Osteocyte (in vitro differentiated cells): ENCODE measurements around the gene NEU3. TPM values are rescaled to one million over a fixed set of nuclear protein-coding genes. Genes with fewer than 3 reads are reported as not detected.
"Not testable (repeated sequence)": the region's sequence is repeated elsewhere in the genome, so short reads cannot be mapped to it uniquely, and the experiment has no call there.

ENCODE experiments used
- DNase-seq: peaks from one replicate; pipeline ENCODE4 v3.0.0; 2021; ENCODE audit warnings: mixed read lengths; ENCODE audit not compliant: unreplicated experiment; ENCODE audit errors: extremely low spot score
- H3K27ac Mint-ChIP-seq: one replicate; pipeline ENCODE4 v1.8.0; 2021; ENCODE audit warnings: mild to moderate bottlenecking, mixed read lengths; ENCODE audit not compliant: unreplicated experiment
- H3K27me3 Mint-ChIP-seq: one replicate; pipeline ENCODE4 v1.8.0; 2021; ENCODE audit warnings: mixed read lengths; ENCODE audit not compliant: unreplicated experiment
- H3K36me3 Mint-ChIP-seq: one replicate; pipeline ENCODE4 v1.8.0; 2021; ENCODE audit warnings: mixed read lengths; ENCODE audit not compliant: unreplicated experiment
- H3K4me1 Mint-ChIP-seq: one replicate; pipeline ENCODE4 v1.8.0; 2021; ENCODE audit warnings: mixed read lengths; ENCODE audit not compliant: unreplicated experiment
- H3K4me3 Mint-ChIP-seq: one replicate; pipeline ENCODE4 v1.8.0; 2021; ENCODE audit warnings: mild to moderate bottlenecking, moderate library complexity, mixed read lengths; ENCODE audit not compliant: unreplicated experiment
- H3K9me3 Mint-ChIP-seq: one replicate; pipeline ENCODE4 v1.8.0; 2021; ENCODE audit warnings: mixed read lengths; ENCODE audit not compliant: unreplicated experiment
- total RNA-seq: library from RNA; stranded (reverse); gene quantifications from 2 replicates; pipeline ENCODE4 v1.2.1, GENCODE V29; 2021
- TF ChIP-seq, protein P1 (sequence below): fragments of 200-600 bp; sonication (generic); IDR thresholded peaks from 2 replicates; pipeline ENCODE4 v1.5.0; 2021; ENCODE audit warnings: antibody characterized with exemption, mild to moderate bottlenecking, moderate library complexity

Gene NEU3
- total RNA-seq, 1 donor from 2014 or later: 10.1 TPM

DNA sequence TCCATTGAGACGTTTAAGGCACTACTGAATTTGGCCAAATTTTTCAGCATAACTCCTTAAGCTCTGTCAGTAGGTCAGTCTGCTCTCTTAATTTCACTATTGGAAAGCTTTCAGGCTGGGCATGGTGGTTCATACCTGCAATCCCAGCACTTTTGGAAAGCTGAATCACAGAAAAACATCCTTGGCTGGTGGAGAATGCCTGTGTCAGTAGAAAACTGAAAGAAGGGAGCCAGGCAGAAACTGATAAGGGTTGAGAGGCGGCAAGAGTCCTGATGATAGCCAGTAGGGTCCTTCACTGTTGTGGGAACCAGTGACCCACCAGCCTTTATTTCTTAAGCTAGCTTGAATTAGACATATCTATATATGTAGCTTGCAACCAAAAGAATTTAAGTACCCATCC lies 22.6 kb downstream of the NEU3 start:
- H3K27me3 Mint-ChIP-seq: no peaks in the 10 kb centered on the region
- no peak overlapping the region for H3K4me3 Mint-ChIP-seq
- peaks cover 17% of the 10 kb centered on the region for H3K36me3 Mint-ChIP-seq
- no peaks in the 10 kb centered on the region for H3K9me3 Mint-ChIP-seq
- no peak for DNase-seq
- H3K27ac Mint-ChIP-seq: no peak overlapping the region
- H3K4me1 Mint-ChIP-seq: no peaks in the 10 kb centered on the region
- TF ChIP-seq, protein P1, sequence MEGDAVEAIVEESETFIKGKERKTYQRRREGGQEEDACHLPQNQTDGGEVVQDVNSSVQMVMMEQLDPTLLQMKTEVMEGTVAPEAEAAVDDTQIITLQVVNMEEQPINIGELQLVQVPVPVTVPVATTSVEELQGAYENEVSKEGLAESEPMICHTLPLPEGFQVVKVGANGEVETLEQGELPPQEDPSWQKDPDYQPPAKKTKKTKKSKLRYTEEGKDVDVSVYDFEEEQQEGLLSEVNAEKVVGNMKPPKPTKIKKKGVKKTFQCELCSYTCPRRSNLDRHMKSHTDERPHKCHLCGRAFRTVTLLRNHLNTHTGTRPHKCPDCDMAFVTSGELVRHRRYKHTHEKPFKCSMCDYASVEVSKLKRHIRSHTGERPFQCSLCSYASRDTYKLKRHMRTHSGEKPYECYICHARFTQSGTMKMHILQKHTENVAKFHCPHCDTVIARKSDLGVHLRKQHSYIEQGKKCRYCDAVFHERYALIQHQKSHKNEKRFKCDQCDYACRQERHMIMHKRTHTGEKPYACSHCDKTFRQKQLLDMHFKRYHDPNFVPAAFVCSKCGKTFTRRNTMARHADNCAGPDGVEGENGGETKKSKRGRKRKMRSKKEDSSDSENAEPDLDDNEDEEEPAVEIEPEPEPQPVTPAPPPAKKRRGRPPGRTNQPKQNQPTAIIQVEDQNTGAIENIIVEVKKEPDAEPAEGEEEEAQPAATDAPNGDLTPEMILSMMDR: no peak

DNA sequence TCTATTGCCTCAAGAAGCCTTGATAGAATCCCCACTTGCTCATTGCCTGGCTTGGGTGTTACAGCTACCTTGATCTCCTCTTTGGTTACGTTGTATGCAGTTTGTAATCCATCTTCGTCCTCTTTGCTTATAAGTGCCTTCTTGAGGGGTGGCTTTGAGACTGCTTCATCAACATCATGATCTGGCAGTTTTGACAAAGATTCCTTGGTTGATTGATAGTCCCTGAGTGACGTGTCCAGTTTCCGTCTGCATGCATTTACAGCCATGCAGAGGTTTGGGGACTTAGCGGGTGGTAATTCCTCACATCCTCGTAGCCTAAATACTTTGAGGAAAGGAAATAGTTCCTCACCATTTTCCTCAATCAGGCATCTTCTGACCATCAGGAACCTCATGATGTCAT lies 23.1 kb downstream of the NEU3 start:
- Mint-ChIP-seq H3K9me3 (no peaks in the 10 kb centered on the region), H3K27ac (no peak overlapping the region), H3K4me1 (no peaks in the 10 kb centered on the region), H3K36me3 (peaks cover 15% of the 10 kb centered on the region), H3K27me3 (no peaks in the 10 kb centered on the region), H3K4me3 (no peak overlapping the region)
- TF ChIP-seq, protein P1: no peak
- no peak for DNase-seq

DNA sequence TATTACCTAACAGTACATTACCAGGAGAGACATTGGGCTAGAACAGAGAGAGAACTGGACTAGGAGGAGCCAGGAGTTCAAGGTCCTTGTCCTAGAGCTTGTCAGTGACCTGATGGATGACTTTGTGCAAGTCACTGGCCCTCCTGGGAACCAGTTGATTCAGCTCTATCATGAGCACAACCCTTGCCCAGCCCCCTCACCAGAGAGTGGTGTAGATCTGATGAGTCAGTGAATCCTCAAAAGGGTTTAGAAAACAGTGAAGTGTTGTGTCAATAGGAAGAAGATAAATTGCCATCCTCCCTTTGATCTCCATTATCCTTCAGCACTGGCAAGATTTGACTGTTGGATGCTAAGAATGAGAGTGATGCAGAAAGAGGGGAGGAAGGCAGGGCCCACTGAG lies 24.3 kb downstream of the NEU3 start:
- no peak overlapping the region for H3K4me3 Mint-ChIP-seq
- H3K27ac Mint-ChIP-seq: no peak overlapping the region
- no peaks in the 10 kb centered on the region for H3K9me3 Mint-ChIP-seq
- no peaks in the 10 kb centered on the region for H3K27me3 Mint-ChIP-seq
- TF ChIP-seq, protein P1: no peak
- peaks cover 8% of the 10 kb centered on the region for H3K36me3 Mint-ChIP-seq
- no peak for DNase-seq
- no peaks in the 10 kb centered on the region for H3K4me1 Mint-ChIP-seq

DNA sequence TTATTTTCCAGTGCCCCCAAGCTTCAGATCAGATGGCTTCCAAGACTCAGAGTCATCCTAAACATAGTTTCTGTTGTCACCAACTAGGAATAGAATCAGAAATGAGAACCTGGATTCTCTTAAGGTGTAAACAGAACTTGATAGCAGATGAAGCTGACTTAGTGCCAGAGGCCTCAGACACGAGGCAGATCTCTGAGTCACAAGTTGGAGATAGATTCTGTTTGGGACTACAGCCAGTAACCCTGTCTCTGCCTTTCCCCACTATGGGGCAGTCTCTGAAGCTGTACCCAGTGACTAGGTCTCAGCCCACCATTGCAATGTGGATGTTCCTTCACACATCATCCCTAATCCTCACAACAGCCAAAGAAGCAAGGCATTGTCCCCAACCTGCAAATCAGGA lies 25.4 kb downstream of the NEU3 start:
- TF ChIP-seq, protein P1: no peak
- no peak overlapping the region for H3K4me3 Mint-ChIP-seq
- peaks cover 6% of the 10 kb centered on the region for H3K9me3 Mint-ChIP-seq
- no peaks in the 10 kb centered on the region for H3K27me3 Mint-ChIP-seq
- DNase-seq: no peak
- H3K36me3 Mint-ChIP-seq: peaks cover 10% of the 10 kb centered on the region
- H3K27ac Mint-ChIP-seq: no peak overlapping the region
- H3K4me1 Mint-ChIP-seq: no peaks in the 10 kb centered on the region

DNA sequence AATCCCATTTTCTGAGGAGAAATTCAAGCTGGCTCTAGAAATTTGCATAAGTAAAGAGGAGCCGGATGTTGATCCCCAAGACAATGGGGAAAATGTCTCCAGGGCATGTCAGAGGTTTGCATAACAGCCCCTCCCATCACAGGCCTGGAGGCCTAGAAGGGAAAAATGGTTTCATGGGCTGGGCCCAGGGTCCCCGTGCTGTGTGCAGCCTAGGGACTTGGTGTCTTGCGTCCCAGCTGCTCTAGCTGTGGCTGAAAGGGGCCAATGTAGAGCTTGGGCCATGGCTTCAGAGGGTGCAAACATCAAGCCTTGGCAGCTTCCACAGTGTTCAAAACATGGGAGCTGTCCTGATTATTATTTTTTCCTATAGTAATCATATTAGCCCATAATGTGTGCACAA lies 30.5 kb downstream of the NEU3 start:
- H3K27ac Mint-ChIP-seq, H3K4me1 Mint-ChIP-seq, H3K27me3 Mint-ChIP-seq, H3K36me3 Mint-ChIP-seq, H3K9me3 Mint-ChIP-seq, H3K4me3 Mint-ChIP-seq: not testable (repeated sequence)
- DNase-seq: peak; percentile 54

DNA sequence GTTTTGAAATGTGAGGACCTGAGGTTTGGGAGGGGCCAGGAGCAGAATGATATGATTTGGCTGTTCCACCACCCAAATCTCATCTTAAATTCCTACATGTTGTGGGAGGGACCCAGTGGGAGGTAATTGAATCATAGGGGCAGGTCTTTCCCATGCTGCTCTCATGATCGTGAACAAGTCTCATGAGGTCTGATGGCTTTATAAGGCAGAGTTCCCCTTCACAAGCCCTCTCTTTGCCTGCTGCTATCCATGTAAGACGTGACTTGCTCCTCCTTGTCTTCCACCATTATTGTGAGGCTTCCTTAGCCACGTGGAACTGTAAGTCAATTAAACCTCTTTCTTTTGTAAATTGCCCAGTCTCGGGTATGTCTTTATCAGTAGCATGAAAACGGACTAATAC lies 31.6 kb downstream of the NEU3 start:
- H3K36me3 Mint-ChIP-seq, H3K4me1 Mint-ChIP-seq, H3K27ac Mint-ChIP-seq, H3K9me3 Mint-ChIP-seq, H3K4me3 Mint-ChIP-seq, H3K27me3 Mint-ChIP-seq: not testable (repeated sequence)
- DNase-seq: peak; percentile 10
